Suppressor macrophage (primary cell): ENCODE measurements around the gene ARID4A.
"Not testable (repeated sequence)": the region's sequence is repeated elsewhere in the genome, so short reads cannot be mapped to it uniquely, and the experiment has no call there.

Experiments
- DNase-seq, 4 experiments: peaks; one replicate each; pipeline ENCODE4 v3.0.0-alpha.2; 2020 to 2022
- total RNA-seq, 17 experiments: gene quantifications; one replicate each; lab custom pipeline; 2026; ENCODE audit warnings: mixed read lengths in 6 of 17, inconsistent platforms in 3 of 17; lab: John Stamatoyannopoulos, UW

The ARID4A gene, protein sequence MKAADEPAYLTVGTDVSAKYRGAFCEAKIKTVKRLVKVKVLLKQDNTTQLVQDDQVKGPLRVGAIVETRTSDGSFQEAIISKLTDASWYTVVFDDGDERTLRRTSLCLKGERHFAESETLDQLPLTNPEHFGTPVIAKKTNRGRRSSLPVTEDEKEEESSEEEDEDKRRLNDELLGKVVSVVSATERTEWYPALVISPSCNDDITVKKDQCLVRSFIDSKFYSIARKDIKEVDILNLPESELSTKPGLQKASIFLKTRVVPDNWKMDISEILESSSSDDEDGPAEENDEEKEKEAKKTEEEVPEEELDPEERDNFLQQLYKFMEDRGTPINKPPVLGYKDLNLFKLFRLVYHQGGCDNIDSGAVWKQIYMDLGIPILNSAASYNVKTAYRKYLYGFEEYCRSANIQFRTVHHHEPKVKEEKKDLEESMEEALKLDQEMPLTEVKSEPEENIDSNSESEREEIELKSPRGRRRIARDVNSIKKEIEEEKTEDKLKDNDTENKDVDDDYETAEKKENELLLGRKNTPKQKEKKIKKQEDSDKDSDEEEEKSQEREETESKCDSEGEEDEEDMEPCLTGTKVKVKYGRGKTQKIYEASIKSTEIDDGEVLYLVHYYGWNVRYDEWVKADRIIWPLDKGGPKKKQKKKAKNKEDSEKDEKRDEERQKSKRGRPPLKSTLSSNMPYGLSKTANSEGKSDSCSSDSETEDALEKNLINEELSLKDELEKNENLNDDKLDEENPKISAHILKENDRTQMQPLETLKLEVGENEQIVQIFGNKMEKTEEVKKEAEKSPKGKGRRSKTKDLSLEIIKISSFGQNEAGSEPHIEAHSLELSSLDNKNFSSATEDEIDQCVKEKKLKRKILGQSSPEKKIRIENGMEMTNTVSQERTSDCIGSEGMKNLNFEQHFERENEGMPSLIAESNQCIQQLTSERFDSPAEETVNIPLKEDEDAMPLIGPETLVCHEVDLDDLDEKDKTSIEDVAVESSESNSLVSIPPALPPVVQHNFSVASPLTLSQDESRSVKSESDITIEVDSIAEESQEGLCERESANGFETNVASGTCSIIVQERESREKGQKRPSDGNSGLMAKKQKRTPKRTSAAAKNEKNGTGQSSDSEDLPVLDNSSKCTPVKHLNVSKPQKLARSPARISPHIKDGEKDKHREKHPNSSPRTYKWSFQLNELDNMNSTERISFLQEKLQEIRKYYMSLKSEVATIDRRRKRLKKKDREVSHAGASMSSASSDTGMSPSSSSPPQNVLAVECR
- total RNA-seq: 19.6 to 58.4 (median 34.7) reads per million in 17 experiments

DNA sequence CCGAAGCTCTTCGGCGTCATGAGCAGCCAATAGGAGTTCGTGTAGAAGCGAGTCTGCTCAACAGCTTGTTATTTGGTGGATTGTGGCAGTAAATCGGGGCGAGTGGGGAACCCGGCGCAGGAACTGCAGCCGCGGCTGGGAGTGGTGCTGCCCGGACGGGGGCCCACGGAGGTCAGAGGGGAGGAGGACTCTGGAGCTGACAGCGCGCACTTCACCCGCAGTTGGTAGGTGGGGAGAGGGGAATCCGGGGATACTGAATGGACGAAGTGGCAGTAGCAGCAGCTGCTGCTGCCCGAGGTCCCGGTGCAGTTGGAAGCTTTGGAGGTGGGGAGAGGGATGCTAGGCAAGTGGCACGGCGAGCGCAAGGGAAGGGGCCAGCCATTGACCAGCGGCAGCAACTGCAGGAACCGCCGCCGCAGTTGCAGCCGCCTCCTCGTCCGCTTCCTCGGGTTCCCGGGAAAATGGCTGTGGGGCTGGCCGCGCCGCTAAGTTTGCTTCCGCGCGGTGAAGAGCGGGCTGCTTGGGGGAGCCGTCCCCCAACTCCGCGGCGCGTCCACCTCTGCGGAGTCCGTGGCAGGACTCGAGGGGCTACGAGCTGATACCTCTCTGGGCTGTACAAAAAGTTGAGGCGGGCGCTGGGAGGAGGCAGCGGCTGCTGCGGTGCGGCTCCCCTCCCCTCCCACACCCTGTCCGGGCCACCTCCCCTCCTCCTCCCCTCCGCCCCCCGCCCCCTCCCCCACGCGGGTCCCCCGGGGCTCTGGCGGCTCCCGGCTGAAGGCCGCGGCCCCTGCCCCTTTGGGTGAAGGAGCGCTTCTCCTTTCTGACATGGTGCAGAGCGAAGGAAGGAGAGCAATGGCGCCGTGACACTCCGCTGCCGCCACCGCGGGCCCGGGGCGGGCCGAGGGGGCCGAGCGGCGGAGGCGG lies at the start of gene ARID4A:
Gene ARID4A (plus strand): TSS at position 79 of the 924 bp plus-strand sequence. CDS start 1,300 bp downstream, outside the sequence.
- DNase-seq: peak; percentile 39 to 94 (median 58)

- no peak for DNase-seq
These were observed 48.7 kb upstream of the ARID4A start for GRCh38 chr14:58249611-58250010.

DNA sequence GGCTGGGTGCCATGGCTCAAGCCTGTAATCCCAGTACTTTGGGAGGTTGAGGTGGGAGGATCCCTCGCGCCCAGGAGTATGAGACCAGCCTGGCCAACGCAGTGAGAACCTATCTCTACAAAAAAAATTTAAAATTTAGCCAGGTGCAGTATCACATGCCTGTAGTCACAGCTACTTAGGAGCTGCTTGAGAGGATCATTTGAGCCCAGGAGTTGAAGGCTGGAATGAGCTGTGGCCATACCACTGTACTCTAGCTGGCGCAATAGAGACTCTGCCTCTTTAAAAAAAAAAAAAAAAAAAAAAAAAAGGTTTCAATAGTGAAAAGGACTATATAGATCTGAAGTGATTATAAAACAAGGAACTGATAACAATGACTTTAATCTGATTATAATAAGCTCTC lies 40.2 kb upstream of the ARID4A start:
- DNase-seq: no peak

- not testable (repeated sequence) for DNase-seq
These were observed 36.4 kb upstream of the ARID4A start for GRCh38 chr14:58262005-58262404.

GRCh38 chr14:58265401-58265800 lies 33.0 kb upstream of the ARID4A start:
- no peak for DNase-seq

- no peak for DNase-seq
These were observed 27.7 kb upstream of the ARID4A start for GRCh38 chr14:58270628-58271027.

- DNase-seq: no peak
These were observed 25.6 kb upstream of the ARID4A start for GRCh38 chr14:58272588-58273372.

DNA sequence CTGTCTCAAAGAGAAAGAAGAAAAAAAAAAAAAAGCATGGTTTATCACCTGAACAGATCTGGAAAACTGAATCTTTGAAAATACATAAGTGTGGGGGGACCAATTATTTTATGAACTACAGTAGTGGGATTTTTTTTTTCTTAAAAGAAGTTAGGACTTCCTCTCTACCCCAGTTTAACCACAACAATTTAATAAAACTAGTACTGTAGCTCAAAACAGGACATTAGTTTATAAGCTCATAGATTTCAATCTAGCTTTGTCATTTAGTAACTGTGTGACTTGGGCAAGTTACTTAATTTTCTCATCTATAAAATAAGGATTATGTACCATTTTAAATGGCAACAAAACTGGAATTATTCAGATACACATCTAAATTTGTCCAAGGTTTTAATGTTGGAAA lies 23.5 kb upstream of the ARID4A start:
- no peak for DNase-seq

- no peak for DNase-seq
These were observed 22.7 kb upstream of the ARID4A start for GRCh38 chr14:58275527-58276190.

DNA sequence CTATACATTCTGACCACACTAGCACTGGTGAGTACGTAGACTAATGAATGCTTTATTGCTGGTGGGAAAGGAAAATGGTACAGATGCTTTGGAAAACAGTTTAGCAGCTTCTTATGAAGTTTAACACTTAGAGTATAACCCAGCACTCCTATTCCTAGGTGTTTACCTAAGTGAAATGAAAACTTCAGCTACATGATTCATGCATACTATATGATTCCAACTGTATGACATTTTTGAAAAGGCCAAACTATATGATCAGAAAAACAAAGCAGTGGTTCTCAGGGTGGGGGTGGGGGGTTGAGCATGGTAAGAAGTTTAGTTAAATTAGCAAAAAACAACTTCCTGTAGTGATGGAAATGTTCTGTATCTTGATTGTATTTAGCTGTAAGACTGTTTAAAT lies 22.1 kb upstream of the ARID4A start:
- DNase-seq: no peak

- DNase-seq: no peak
These were observed 20.2 kb upstream of the ARID4A start for GRCh38 chr14:58278177-58278576.

GRCh38 chr14:58280954-58281787 lies 17.2 kb upstream of the ARID4A start:
- peak; percentile 88 to 98 (median 94) for DNase-seq

DNA sequence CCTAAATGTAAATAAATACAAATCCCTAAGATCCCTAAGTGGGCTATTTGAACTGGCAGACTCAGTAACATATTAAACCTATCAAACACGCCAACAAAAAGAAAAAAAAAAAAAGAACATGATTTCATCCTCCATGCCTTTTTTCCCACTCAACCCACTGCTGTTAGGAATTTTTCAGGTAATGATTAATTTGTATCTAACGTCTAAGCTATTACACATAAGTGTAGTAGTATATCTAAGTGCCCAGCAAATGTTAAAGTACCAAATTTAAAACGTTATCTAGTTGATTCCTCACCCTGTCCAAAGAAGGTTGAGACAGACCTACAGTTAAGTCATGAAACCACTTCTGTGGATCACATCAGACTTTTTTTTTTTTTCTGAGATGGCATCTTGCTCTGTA lies 16.4 kb upstream of the ARID4A start:
- DNase-seq: peak in 1 of 4 experiments; percentile 11

DNA sequence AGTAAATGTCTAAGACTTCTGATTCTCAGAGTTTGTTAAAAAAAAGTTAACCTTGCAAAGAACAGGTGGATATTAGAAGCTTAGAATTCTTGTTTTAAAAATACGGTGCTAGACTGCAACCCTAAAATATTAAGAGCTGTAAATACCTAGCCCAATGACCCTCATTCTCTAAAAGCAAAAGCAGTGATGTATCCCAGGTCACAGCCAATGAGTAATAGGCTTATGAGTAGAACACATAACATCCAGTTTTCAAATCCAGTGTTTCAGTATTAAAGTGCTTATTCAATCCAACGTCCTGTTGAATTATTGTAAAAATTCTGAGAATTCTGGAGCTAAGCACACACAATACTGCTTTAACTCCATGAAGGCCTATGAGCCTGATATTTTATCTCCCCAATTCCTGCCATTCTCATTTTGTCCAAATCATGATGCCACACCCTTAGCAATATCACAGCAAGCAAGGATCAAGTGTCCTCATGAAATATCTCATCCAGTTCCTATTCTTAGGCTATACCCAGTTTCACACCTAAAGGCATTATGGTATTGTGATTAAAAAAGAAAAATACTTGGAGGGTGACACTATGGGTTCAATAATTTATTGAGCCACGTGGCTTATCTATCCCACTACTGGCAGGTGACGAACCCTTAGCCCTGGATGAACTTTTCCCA lies 15.3 kb upstream of the ARID4A start:
- no peak for DNase-seq

DNA sequence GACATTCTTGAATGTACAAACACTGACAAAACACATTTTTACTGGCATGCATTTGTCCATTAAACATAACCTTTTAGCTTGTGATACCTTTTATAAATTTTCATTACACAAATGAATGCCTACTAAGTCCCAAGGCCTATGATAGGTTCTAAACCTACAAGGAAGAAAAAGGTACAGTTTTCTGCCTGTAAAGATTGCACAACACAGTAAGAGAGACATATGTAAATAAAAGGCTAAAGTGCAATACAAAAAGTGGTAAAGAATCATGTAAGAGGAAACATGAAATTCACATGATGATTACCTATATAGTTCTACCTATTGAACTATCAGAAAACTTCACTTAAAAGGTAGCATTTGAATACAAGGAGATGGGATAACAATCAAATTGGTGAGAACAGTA lies 14.6 kb upstream of the ARID4A start:
- DNase-seq: no peak

DNA sequence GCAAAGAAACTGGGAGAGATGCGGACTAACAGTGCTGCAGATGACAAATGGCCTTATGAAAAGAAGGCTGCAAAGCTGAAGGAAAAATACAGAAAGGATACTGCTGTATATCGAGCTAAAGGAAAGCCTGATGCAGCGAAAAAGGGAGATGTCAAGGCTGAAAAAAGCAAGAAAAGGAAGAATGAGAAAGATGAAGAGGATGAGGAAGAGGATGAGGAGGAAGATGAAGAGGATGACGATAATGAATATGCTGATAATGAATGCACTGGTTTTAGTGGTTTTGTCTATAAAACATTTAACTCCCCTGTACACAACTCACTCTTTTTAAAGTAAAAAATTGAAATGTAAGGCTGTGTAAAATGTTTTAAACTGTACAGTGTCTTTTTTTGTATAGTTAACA lies 13.2 kb upstream of the ARID4A start:
- DNase-seq: no peak

- no peak for DNase-seq
These were observed 10.7 kb upstream of the ARID4A start for GRCh38 chr14:58287607-58288042.

DNA sequence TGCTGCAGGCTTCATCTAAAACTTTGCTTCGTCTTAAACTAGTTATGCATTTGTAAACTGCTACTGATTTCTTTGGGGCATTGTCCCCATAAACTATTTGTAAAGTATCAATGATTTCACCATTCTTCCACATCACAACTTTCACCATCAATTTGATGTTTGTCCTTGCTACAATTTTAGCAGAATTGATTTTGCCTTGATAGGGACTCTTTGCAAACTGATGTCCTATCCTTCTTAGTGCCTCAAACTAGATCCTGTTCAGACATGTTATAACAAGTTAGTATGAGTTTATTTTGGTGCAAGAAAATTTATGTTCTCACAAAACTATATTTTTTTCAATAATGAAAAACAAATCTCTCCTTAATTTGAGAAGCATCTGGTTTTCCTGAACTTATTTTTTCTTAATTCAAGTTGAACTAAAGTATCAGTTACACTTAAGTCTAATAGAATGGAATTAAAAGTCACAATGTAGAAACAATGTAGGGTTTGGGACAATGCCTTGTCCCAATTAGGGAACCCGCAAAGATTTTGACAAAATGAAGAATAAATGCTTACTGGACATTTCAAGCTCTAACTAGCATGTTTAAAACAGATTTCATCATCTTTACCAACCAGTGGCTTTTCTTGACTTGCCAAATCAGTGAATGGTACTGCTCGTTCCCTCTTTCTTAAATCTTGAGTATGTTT lies 10.1 kb upstream of the ARID4A start:
- DNase-seq: no peak
